Liver (tissue), 9 donors: ENCODE data around the gene CACNA1A. TPM values are rescaled to one million over a fixed set of nuclear protein-coding genes. Genes with fewer than 3 reads are reported as not detected.

ENCODE experiments used
- DNase-seq: peaks from one replicate; pipeline ENCODE4 v3.0.0-alpha.2; 2017; ENCODE audit warnings: low spot score
- H3K27ac ChIP-seq, 2 donors: one replicate each; pipeline ENCODE4 v1.7.0; 2013; ENCODE audit warnings: inconsistent platforms in 2 of 2, low read length in 2 of 2, control low read depth in 1 of 2, low read depth in 1 of 2, mild to moderate bottlenecking in 1 of 2
- H3K27me3 ChIP-seq, 4 donors: one replicate each; pipeline versions ENCODE4 v1.6.1 to v1.7.0; 2013; ENCODE audit warnings: low read length in 3 of 4, inconsistent platforms in 1 of 4, mild to moderate bottlenecking in 1 of 4, moderate library complexity in 1 of 4; ENCODE audit not compliant: control insufficient read depth in 4 of 4, insufficient read depth in 4 of 4
- H3K36me3 ChIP-seq, 4 donors: one replicate each; pipeline versions ENCODE4 v1.6.1 to v1.7.0; 2013; ENCODE audit warnings: low read length in 3 of 4, mild to moderate bottlenecking in 3 of 4, low read depth in 1 of 4, moderate library complexity in 1 of 4; ENCODE audit not compliant: control insufficient read depth in 4 of 4, insufficient read depth in 3 of 4
- H3K4me1 ChIP-seq, 4 donors: one replicate each; pipeline versions ENCODE4 v1.6.1 to v1.7.0; 2013; ENCODE audit warnings: low read length in 3 of 4, mild to moderate bottlenecking in 3 of 4, moderate library complexity in 1 of 4; ENCODE audit not compliant: control insufficient read depth in 4 of 4, insufficient read depth in 4 of 4
- H3K4me3 ChIP-seq, 3 donors: one replicate each; pipeline versions ENCODE4 v1.6.1 to v1.7.0; 2013; ENCODE audit warnings: low read length in 3 of 3, control low read depth in 1 of 3, low read depth in 1 of 3, mild to moderate bottlenecking in 1 of 3
- H3K9ac ChIP-seq, 2 donors: one replicate each; pipeline ENCODE4 v1.7.0; 2013; ENCODE audit warnings: low read length in 2 of 2, mild to moderate bottlenecking in 2 of 2, moderate library complexity in 2 of 2, control low read depth in 1 of 2, low read depth in 1 of 2
- H3K9me3 ChIP-seq, 4 donors: one replicate each; pipeline versions ENCODE4 v1.6.1 to v1.7.0; 2013; ENCODE audit warnings: low read length in 3 of 4; ENCODE audit not compliant: control insufficient read depth in 4 of 4
- EGR1 ChIP-seq, 2 donors: IDR thresholded peaks; 2 replicates each; pipeline ENCODE4 v1.6.1; 2016 to 2018; ENCODE audit warnings: antibody characterized with exemption in 2 of 2, low read depth in 2 of 2
- FOXA1 ChIP-seq: IDR thresholded peaks from 2 replicates; pipeline ENCODE4 v1.6.1; 2016; ENCODE audit warnings: antibody characterized with exemption
- FOXA2 ChIP-seq: IDR thresholded peaks from 2 replicates; pipeline ENCODE4 v1.6.1; 2016; ENCODE audit warnings: antibody characterized with exemption
- GABPA ChIP-seq, 2 donors: IDR thresholded peaks in 1 of 2; conservative IDR thresholded peaks in 1 of 2; 2 replicates each; pipeline ENCODE4 v1.6.1; 2016; ENCODE audit warnings: antibody characterized with exemption in 2 of 2, mild to moderate bottlenecking in 1 of 2, moderate library complexity in 1 of 2
- HNF4A ChIP-seq, 2 donors: conservative IDR thresholded peaks; 2 replicates each; pipeline ENCODE4 v1.6.1; 2016; ENCODE audit warnings: antibody characterized with exemption in 2 of 2, mild to moderate bottlenecking in 2 of 2
- HNF4G ChIP-seq: IDR thresholded peaks from 2 replicates; pipeline ENCODE4 v1.6.1; 2016; ENCODE audit warnings: antibody characterized with exemption
- JUND ChIP-seq, 2 donors: IDR thresholded peaks; 2 replicates each; pipeline ENCODE4 v1.6.1; 2016; ENCODE audit warnings: antibody characterized with exemption in 2 of 2
- MAX ChIP-seq: IDR thresholded peaks from 2 replicates; pipeline ENCODE4 v1.6.1; 2016; ENCODE audit warnings: antibody characterized with exemption
- NR2F2 ChIP-seq: IDR thresholded peaks from 2 replicates; pipeline ENCODE4 v1.6.1; 2016; ENCODE audit warnings: antibody characterized with exemption
- RAD21 ChIP-seq, 2 donors: IDR thresholded peaks; 2 replicates each; pipeline ENCODE4 v1.6.1; 2016; ENCODE audit warnings: antibody characterized with exemption in 2 of 2, mild to moderate bottlenecking in 2 of 2
- RXRA ChIP-seq, 2 donors: IDR thresholded peaks; 2 replicates each; pipeline ENCODE4 v1.6.1; 2017 to 2018; ENCODE audit warnings: antibody characterized with exemption in 2 of 2, mild to moderate bottlenecking in 1 of 2
- SP1 ChIP-seq: IDR thresholded peaks from 2 replicates; pipeline ENCODE4 v1.6.1; 2018; ENCODE audit warnings: antibody characterized with exemption, mild to moderate bottlenecking
- TAF1 ChIP-seq: conservative IDR thresholded peaks from 2 replicates; pipeline ENCODE4 v1.6.1; 2016; ENCODE audit warnings: antibody characterized with exemption, mild to moderate bottlenecking
- YY1 ChIP-seq: IDR thresholded peaks from 2 replicates; pipeline ENCODE4 v1.6.1; 2016; ENCODE audit warnings: antibody characterized with exemption, mild to moderate bottlenecking
- WGBS: extraction: QIAGEN DNeasy Blood & Tissue Kit; methylation state at CpG from one replicate; pipeline ENCODE4 v1.1.7; 2013; 5-methylcytosine and 5-hydroxymethylcytosine counted together
- polyA plus RNA-seq, 2 donors: library from polyadenylated mRNA; stranded (reverse) in 1 of 2; unstranded in 1 of 2; fragments of 200-250 nt in 1 of 2; fragments of >200 nt in 1 of 2; fragmentation: Nextera tagmentation in 1 of 2; extraction: Ambion mirVana in 1 of 2; gene quantifications; one replicate each; pipeline versions ENCODE4 v1.2.1 to v1.2.3, GENCODE V29; 2013 to 2015
- total RNA-seq, 2 donors: library from RNA; depleted of rRNA; stranded (reverse); fragments of >200 nt; gene quantifications; one replicate each; pipeline ENCODE4 v1.2.3, GENCODE V29; 2014
- TF ChIP-seq, protein P1 (sequence below): IDR thresholded peaks from 2 replicates; pipeline ENCODE4 v1.6.1; 2016; ENCODE audit warnings: antibody characterized with exemption
- TF ChIP-seq, protein P2 (sequence below): IDR thresholded peaks from 2 replicates; pipeline ENCODE4 v1.6.1; 2016; ENCODE audit warnings: antibody characterized with exemption, mild to moderate bottlenecking
- TF ChIP-seq, protein P3 (sequence below): IDR thresholded peaks from 2 replicates; pipeline ENCODE4 v1.6.1; 2016; ENCODE audit warnings: antibody characterized with exemption
- TF ChIP-seq, protein P4 (sequence below): fragments of 150-350 bp; IDR thresholded peaks from 2 replicates; pipeline ENCODE4 v1.5.1; 2017; ENCODE audit warnings: improper control_type of control experiment, low read depth, low read length; ENCODE audit not compliant: missing input control
- donor health status: healthy.
- donor health status: healthy.
- donor health status: healthy.
- donor health status: healthy.
- donor health status: healthy.

The CACNA1A gene
- total and polyA plus RNA-seq, 4 donors, result 0.09 to 0.17 (median 0.17) TPM; not detected in 1

DNA sequence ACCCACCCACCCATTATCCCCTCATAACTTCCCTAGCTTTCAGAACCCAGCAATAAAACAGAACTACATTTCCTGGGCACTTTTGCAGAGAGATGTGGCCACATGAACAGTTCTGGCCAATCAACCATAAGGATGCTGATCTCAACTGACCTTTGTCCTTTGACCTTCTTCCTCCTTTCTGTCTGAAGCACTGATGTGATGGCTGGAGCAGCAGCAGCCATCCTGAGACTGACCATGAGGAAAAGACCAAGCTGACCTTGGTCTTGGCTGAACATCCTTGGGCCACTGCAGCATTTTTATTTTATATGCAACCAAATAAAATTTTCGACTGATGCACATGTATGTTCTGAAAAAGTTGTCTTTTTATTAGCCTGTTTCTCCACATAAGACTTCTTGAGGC, 33.1 kb upstream of the CACNA1A start:
- peaks cover 1 to 8% (median 7%) of the 10 kb centered on the region in 4 donors for H3K9me3 ChIP-seq
- no peaks in the 10 kb centered on the region for H3K36me3 ChIP-seq
- H3K4me3 ChIP-seq, result no peak overlapping the region
- no peaks in the 10 kb centered on the region for H3K4me1 ChIP-seq
- no peaks in the 10 kb centered on the region for H3K27me3 ChIP-seq
- no peak for TF ChIP-seq RXRA (IDR thresholded peaks at IDR 0.05)
- TF ChIP-seq NR2F2, result no peak
- TF ChIP-seq RAD21 (IDR thresholded peaks at IDR 0.05), result no peak
- no peak for TF ChIP-seq YY1
- TF ChIP-seq FOXA1, result no peak
- no peak for TF ChIP-seq SP1
- no peak for TF ChIP-seq HNF4A (conservative IDR thresholded peaks at IDR 0.05)
- TF ChIP-seq, protein P1, sequence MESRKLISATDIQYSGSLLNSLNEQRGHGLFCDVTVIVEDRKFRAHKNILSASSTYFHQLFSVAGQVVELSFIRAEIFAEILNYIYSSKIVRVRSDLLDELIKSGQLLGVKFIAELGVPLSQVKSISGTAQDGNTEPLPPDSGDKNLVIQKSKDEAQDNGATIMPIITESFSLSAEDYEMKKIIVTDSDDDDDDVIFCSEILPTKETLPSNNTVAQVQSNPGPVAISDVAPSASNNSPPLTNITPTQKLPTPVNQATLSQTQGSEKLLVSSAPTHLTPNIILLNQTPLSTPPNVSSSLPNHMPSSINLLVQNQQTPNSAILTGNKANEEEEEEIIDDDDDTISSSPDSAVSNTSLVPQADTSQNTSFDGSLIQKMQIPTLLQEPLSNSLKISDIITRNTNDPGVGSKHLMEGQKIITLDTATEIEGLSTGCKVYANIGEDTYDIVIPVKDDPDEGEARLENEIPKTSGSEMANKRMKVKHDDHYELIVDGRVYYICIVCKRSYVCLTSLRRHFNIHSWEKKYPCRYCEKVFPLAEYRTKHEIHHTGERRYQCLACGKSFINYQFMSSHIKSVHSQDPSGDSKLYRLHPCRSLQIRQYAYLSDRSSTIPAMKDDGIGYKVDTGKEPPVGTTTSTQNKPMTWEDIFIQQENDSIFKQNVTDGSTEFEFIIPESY, result no peak
- no peak for DNase-seq
- H3K9ac ChIP-seq, result no peak overlapping the region
- no peak overlapping the region for H3K27ac ChIP-seq
- 39% methylated on average over 1 of the region's 1 CpG for WGBS

DNA sequence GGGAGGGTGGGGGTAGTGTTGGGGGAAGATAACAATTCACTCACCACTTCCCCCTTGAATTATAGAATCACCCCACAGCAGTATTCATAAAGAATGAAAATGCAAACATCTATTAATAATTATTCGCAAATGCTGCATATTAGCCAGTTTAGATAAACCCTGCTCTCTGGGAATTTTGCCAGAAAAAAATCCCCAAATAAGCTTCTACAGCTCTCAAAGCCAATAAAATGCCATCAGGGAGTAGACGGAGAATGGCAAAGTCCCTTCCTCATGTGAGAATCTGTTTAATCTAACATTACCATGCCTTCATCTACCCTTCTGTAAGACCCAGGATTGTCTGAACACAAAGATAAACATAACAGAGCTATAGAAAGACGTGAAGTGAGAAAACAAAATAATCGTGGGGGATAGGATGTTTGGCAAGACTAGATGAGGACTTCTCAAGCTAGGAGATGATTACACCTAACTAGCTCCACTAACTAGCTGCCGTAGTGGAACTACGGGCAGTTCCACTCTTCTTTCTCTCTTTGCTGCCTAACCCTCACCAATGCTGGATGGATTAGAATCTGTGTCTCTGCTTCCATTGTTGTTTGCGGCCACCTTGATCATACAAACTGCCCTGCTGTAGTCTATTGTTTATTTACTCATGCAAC, 32.4 kb upstream of the CACNA1A start:
- TF ChIP-seq NR2F2 (no peak), FOXA2 (no peak), EGR1 (IDR thresholded peaks at IDR 0.05; ENCODE audit: low read depth in 2 of 2) (no peak)
- H3K4me3 ChIP-seq, result no peak overlapping the region
- H3K9me3 ChIP-seq, result peaks cover 1 to 8% (median 7%) of the 10 kb centered on the region in 4 donors
- H3K4me1 ChIP-seq, result no peaks in the 10 kb centered on the region
- no peaks in the 10 kb centered on the region for H3K36me3 ChIP-seq
- DNase-seq, result no peak
- no peak overlapping the region for H3K27ac ChIP-seq
- WGBS, result 63% methylated on average over 7 of the region's 7 CpGs
- no peaks in the 10 kb centered on the region for H3K27me3 ChIP-seq
- H3K9ac ChIP-seq, result no peak overlapping the region

- no peak overlapping the region for H3K27ac ChIP-seq
- WGBS, result 43% methylated on average over 6 of the region's 6 CpGs
- TF ChIP-seq EGR1 (IDR thresholded peaks at IDR 0.05; ENCODE audit: low read depth in 2 of 2) (no peak), HNF4G (no peak), NR2F2 (no peak), MAX (no peak), JUND (IDR thresholded peaks at IDR 0.05) (no peak), YY1 (no peak), FOXA1 (no peak), SP1 (no peak), HNF4A (conservative IDR thresholded peaks at IDR 0.05) (no peak), RXRA (IDR thresholded peaks at IDR 0.05) (no peak), TAF1 (no peak), GABPA (IDR thresholded peaks at IDR 0.05 in 1 of 2, conservative IDR thresholded peaks at IDR 0.05 in 1 of 2) (no peak), FOXA2 (no peak)
- TF ChIP-seq, protein P2, sequence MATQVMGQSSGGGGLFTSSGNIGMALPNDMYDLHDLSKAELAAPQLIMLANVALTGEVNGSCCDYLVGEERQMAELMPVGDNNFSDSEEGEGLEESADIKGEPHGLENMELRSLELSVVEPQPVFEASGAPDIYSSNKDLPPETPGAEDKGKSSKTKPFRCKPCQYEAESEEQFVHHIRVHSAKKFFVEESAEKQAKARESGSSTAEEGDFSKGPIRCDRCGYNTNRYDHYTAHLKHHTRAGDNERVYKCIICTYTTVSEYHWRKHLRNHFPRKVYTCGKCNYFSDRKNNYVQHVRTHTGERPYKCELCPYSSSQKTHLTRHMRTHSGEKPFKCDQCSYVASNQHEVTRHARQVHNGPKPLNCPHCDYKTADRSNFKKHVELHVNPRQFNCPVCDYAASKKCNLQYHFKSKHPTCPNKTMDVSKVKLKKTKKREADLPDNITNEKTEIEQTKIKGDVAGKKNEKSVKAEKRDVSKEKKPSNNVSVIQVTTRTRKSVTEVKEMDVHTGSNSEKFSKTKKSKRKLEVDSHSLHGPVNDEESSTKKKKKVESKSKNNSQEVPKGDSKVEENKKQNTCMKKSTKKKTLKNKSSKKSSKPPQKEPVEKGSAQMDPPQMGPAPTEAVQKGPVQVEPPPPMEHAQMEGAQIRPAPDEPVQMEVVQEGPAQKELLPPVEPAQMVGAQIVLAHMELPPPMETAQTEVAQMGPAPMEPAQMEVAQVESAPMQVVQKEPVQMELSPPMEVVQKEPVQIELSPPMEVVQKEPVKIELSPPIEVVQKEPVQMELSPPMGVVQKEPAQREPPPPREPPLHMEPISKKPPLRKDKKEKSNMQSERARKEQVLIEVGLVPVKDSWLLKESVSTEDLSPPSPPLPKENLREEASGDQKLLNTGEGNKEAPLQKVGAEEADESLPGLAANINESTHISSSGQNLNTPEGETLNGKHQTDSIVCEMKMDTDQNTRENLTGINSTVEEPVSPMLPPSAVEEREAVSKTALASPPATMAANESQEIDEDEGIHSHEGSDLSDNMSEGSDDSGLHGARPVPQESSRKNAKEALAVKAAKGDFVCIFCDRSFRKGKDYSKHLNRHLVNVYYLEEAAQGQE, result no peak
- TF ChIP-seq, protein P1, result no peak
- TF ChIP-seq, protein P3, sequence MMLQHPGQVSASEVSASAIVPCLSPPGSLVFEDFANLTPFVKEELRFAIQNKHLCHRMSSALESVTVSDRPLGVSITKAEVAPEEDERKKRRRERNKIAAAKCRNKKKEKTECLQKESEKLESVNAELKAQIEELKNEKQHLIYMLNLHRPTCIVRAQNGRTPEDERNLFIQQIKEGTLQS, result no peak
- TF ChIP-seq, protein P4, sequence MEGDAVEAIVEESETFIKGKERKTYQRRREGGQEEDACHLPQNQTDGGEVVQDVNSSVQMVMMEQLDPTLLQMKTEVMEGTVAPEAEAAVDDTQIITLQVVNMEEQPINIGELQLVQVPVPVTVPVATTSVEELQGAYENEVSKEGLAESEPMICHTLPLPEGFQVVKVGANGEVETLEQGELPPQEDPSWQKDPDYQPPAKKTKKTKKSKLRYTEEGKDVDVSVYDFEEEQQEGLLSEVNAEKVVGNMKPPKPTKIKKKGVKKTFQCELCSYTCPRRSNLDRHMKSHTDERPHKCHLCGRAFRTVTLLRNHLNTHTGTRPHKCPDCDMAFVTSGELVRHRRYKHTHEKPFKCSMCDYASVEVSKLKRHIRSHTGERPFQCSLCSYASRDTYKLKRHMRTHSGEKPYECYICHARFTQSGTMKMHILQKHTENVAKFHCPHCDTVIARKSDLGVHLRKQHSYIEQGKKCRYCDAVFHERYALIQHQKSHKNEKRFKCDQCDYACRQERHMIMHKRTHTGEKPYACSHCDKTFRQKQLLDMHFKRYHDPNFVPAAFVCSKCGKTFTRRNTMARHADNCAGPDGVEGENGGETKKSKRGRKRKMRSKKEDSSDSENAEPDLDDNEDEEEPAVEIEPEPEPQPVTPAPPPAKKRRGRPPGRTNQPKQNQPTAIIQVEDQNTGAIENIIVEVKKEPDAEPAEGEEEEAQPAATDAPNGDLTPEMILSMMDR, result no peak
These were observed 31.2 kb upstream of the CACNA1A start for GRCh38 chr19:13537454-13537853.

More at GRCh38 chr19:13537454-13537853, 31.2 kb upstream of the CACNA1A start:
- no peak overlapping the region for H3K4me3 ChIP-seq
- H3K36me3 ChIP-seq, result no peaks in the 10 kb centered on the region
- no peak for DNase-seq
- no peak overlapping the region for H3K9ac ChIP-seq
- no peaks in the 10 kb centered on the region for H3K4me1 ChIP-seq
- peaks cover 1 to 5% (median 4%) of the 10 kb centered on the region in 4 donors for H3K9me3 ChIP-seq
- peaks cover 0 to 2% (median 0%) of the 10 kb centered on the region in 4 donors for H3K27me3 ChIP-seq
